Measurements from ENCODE around the gene DAPK2.

GRCh38 chr15:63888146-63888545 lies 158.1 kb downstream of the DAPK2 start:
- no peak for TF ChIP-seq CSDC2 (CRISPR knock-in tag; IDR thresholded peaks at IDR 0.05)
- TF ChIP-seq PPARA (CRISPR knock-in tag; IDR thresholded peaks at IDR 0.05; ENCODE audit: borderline replicate concordance), result no peak
- TF ChIP-seq ZNF565 (CRISPR knock-in tag; conservative IDR thresholded peaks at IDR 0.05; ENCODE audit: low read depth), result no peak
- no peak for TF ChIP-seq ZNF8 (CRISPR knock-in tag; IDR thresholded peaks at IDR 0.05)
- no peak for TF ChIP-seq ZFP3 (CRISPR knock-in tag; IDR thresholded peaks at IDR 0.05)
- no peak for TF ChIP-seq ZC3H10 (CRISPR knock-in tag; IDR thresholded peaks at IDR 0.05)
- no peak for TF ChIP-seq ARNTL (CRISPR knock-in tag; IDR thresholded peaks at IDR 0.05; ENCODE audit: borderline replicate concordance, low read depth)
- TF ChIP-seq, protein P1, sequence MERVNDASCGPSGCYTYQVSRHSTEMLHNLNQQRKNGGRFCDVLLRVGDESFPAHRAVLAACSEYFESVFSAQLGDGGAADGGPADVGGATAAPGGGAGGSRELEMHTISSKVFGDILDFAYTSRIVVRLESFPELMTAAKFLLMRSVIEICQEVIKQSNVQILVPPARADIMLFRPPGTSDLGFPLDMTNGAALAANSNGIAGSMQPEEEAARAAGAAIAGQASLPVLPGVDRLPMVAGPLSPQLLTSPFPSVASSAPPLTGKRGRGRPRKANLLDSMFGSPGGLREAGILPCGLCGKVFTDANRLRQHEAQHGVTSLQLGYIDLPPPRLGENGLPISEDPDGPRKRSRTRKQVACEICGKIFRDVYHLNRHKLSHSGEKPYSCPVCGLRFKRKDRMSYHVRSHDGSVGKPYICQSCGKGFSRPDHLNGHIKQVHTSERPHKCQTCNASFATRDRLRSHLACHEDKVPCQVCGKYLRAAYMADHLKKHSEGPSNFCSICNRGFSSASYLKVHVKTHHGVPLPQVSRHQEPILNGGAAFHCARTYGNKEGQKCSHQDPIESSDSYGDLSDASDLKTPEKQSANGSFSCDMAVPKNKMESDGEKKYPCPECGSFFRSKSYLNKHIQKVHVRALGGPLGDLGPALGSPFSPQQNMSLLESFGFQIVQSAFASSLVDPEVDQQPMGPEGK (CRISPR knock-in tag; IDR thresholded peaks at IDR 0.05; ENCODE audit: borderline replicate concordance), result no peak
- no peak for TF ChIP-seq POU6F1 (CRISPR knock-in tag; IDR thresholded peaks at IDR 0.05; ENCODE audit: borderline replicate concordance, low read depth)
- TF ChIP-seq ZNF70 (CRISPR knock-in tag; IDR thresholded peaks at IDR 0.05), result no peak
- no peak for TF ChIP-seq TOX (CRISPR knock-in tag; IDR thresholded peaks at IDR 0.05; ENCODE audit: borderline replicate concordance)
- TF ChIP-seq BACH2 (CRISPR knock-in tag; IDR thresholded peaks at IDR 0.05; ENCODE audit: borderline replicate concordance), result no peak
